RWPE1 (cell line): ENCODE data around the gene MMP23B.
"Not testable (repeated sequence)": the region's sequence is repeated elsewhere in the genome, so short reads cannot be mapped to it uniquely, and the experiment has no call there.

Experiments used
- CTCF ChIA-PET: fragments of 350-600 bp; sonication (Branson Sonifier 250); formaldehyde crosslinking; extraction: SDS; loops from one replicate; lab custom pipeline; 2021; lab: Yijun Ruan, JAX
- POLR2A ChIA-PET: fragments of 400-600 bp; formaldehyde crosslinking; extraction: SDS; loops from one replicate; lab custom pipeline; 2020; ENCODE audit warnings: antibody characterized with exemption; ENCODE audit not compliant: low non-redundant PET; lab: Yijun Ruan, JAX
- DNase-seq: peaks from one replicate; pipeline ENCODE4 v3.0.0; 2012; ENCODE audit warnings: low spot score
- H3K27ac ChIP-seq: fragments of 450-650 bp; 2 replicates; pipeline ENCODE4 v1.5.1; 2017
- TF ChIP-seq, protein P1 (sequence below): fragments of 450-650 bp; conservative IDR thresholded peaks from 2 replicates; pipeline ENCODE4 v1.5.1; 2017; ENCODE audit warnings: low read depth, mild to moderate bottlenecking

MMP23B gene

DNA sequence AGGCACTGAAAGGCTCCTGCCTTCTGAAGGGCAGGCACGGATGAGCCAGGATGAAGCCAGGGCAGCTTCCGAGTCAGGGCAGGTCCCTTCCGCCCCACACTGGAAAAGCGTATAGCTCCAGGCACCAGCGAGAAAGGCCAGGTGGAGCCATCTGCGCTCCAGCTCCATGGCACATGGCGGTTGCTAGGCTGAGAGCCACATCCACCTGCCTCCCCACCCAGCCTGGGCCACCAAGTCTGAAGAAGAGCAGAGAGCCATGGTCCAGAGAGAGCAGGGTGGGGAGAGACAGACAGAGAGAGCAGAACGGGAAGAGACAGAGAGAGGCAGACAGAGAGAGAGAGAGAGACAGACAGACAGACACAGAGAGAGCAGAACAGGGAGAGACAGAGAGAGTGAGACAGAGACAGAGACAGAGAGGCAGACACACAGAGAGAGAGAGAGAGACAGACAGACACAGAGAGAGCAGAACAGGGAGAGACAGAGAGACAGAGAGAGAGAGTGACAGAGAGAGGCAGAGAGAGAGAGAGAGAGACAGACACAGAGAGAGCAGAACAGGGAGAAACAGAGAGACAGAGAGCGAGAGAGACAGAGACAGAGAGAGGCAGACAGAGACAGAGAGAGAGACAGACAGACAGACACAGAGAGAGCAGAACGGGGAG lies 37.2 kb upstream of the MMP23B start:
- peak overlapping the region; percentile 28; the same call in 1 of the 2 replicates for H3K27ac ChIP-seq
- TF ChIP-seq, protein P1, sequence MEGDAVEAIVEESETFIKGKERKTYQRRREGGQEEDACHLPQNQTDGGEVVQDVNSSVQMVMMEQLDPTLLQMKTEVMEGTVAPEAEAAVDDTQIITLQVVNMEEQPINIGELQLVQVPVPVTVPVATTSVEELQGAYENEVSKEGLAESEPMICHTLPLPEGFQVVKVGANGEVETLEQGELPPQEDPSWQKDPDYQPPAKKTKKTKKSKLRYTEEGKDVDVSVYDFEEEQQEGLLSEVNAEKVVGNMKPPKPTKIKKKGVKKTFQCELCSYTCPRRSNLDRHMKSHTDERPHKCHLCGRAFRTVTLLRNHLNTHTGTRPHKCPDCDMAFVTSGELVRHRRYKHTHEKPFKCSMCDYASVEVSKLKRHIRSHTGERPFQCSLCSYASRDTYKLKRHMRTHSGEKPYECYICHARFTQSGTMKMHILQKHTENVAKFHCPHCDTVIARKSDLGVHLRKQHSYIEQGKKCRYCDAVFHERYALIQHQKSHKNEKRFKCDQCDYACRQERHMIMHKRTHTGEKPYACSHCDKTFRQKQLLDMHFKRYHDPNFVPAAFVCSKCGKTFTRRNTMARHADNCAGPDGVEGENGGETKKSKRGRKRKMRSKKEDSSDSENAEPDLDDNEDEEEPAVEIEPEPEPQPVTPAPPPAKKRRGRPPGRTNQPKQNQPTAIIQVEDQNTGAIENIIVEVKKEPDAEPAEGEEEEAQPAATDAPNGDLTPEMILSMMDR = no peak
- ChIA-PET POLR2A (no interaction called here), CTCF (interaction anchor here (0.6 kb wide), 1 partner anchor 838 kb away, joined by 4 read pairs; no protein-coding TSS in a partner anchor)
- DNase-seq = no peak

- CTCF ChIA-PET, POLR2A ChIA-PET, DNase-seq: not testable (repeated sequence)
These were observed 36.6 kb upstream of the MMP23B start for GRCh38 chr1:1595341-1595740.

DNA sequence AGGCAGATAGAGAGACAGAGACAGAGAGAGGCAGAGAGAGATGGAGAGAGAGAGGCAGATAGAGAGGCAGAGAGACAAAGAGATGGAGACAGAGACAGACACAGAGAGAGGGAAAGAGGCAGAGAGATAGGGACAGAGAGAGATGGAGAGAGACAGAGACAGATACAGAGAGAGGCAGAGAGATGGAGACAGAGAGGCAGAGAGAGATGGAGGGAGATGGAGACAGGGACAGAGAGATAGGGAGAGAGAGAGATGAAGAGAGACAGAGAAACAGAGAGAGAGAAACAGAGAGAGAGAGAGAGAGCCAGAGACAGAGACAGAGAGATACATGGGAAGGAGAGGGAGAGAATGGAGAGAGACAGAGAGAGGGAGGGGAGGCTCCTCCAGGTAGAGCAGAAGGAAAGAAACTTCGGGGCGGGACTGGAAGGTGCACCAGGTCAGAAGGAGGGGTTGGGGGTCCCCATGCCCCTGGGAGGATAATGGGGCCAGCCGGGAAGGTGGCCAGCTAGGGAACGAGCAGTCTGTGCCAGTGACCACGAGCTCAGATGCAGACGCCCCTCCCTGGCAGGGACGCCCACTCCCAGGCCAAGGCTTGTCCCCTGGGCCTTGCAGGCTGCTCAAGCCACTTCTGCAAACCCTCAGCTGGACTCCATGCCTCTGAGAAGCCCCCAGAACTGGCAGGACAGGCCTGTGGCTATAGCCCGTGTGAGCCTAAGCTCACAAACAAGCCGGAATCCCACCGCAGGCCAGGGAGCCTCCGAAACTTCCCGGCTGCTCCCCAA lies 35.3 kb upstream of the MMP23B start:
- H3K27ac ChIP-seq = no peak overlapping the region
- ChIA-PET POLR2A (no interaction called here), CTCF (interaction anchor here (0.6 to 1.5 kb wide), 2 partner anchors 17 to 46 kb away, joined by 3 read pairs; no protein-coding TSS in a partner anchor)
- TF ChIP-seq, protein P1 = no peak
- no peak for DNase-seq

More at GRCh38 chr1:1595341-1595740, 36.6 kb upstream of the MMP23B start:
- H3K27ac ChIP-seq = not testable (repeated sequence)

DNA sequence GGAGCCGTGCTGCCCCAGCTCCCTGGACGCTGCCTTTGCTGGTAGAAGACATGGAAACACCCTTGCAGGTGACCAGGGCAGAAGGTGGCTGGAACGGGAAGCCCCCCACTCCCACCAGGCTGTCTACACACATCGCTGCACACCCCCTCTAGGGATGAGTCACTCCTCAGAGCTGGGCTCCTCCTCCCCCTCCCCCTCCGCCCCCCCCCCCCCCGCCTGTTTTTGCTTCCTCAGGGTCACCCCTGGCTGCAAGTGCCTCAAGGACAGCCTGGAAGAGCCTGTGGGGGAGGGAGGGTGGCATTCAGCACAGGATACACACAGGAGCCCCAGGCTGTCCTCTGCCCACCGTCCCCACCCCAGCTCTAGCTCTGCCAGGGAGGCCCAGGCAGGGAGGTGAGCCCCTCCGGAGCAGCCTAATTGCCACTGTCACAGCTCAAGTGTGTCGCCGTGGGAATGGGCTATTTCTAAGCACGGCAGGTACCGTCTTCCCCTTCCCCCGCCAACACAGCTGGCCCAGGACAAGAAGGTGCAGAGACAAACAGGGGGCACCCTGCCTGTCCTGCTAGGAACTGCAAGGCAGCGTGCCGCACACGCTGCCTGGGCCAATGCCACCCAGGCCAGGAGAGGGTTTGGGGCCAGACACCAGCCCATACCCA lies 34.6 kb upstream of the MMP23B start:
- CTCF ChIA-PET = interaction anchor here (0.6 to 1.5 kb wide), 3 partner anchors 18 to 46 kb away, joined by 3 read pairs; no protein-coding TSS in a partner anchor
- no peak for DNase-seq
- TF ChIP-seq, protein P1 = peak; percentile 13; the same call in 1 of the 2 replicates
- H3K27ac ChIP-seq = no peak overlapping the region
- POLR2A ChIA-PET = interaction anchor here (0.5 kb wide), 1 partner anchor 14 kb away, joined by 11 read pairs; no protein-coding TSS in a partner anchor

DNA sequence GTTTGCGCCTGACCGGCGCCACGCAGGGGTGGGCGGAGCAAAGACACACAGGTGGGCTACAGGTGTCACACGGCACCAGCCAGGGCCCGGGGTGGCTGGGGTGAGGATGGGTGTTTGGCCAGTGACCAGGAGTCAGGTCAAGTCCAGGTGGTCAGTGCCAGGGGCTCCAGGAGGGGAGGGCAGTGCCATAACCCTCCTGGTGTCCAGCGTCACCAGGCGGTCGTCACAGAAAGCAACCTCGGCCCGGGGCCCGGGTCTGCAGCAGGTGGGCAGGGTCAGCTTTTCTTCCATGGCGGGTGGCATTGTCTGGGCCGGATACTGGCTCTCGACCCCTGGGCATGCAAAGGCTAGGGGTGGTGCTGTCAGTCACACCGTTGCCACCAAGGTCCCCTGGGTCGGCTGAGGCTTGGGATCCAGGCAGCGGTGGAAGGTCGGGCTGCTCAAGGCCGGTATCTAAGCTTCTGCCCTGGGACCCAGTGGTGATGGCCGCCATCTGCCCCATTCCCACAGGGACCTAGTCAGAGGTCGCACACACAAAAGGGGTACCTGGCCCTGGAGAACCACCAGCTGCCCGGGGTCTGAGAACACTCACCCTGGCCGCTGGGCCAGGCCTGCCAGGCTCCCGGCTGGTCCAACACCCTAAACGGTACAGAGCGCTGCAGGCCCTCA lies 33.8 kb upstream of the MMP23B start:
- no peak for DNase-seq
- POLR2A ChIA-PET = interaction anchor here (0.5 kb wide), 1 partner anchor 13 kb away, joined by 11 read pairs; no protein-coding TSS in a partner anchor
- TF ChIP-seq, protein P1 = no peak
- CTCF ChIA-PET = interaction anchor here (1.5 kb wide), 1 partner anchor 18 kb away, joined by 3 read pairs; no protein-coding TSS in a partner anchor
- H3K27ac ChIP-seq = no peak overlapping the region

GRCh38 chr1:1598720-1599029 lies 33.3 kb upstream of the MMP23B start:
- DNase-seq = no peak
- TF ChIP-seq, protein P1 = no peak
- POLR2A ChIA-PET = no interaction called here
- CTCF ChIA-PET = no interaction called here
- no peak overlapping the region for H3K27ac ChIP-seq
